HAP-1 (cell line): ENCODE measurements around the gene NUP62.
A peak's percentile ranks its signal among the peaks of the same experiment; 100 is the strongest.

Experiments used
- DNase-seq, 2 experiments: peaks; one replicate each; pipeline ENCODE4 v3.0.0-alpha.2; 2016 to 2020; ENCODE audit warnings: low spot score in 2 of 2
- H3K27me3 ChIP-seq: fragments of 250-450 bp; sonication (Bioruptor Pico); 2 replicates; pipeline ENCODE4 v1.5.1; 2020; ENCODE audit warnings: low read depth, mild to moderate bottlenecking, moderate library complexity
- H3K36me3 ChIP-seq: fragments of 250-450 bp; sonication (Bioruptor Pico); replicated peaks from 2 replicates; pipeline ENCODE4 v1.5.1; 2020; ENCODE audit warnings: mild to moderate bottlenecking
- H3K4me1 ChIP-seq: fragments of 250-450 bp; sonication (Bioruptor Pico); 2 replicates; pipeline ENCODE4 v1.5.1; 2020; ENCODE audit warnings: mild to moderate bottlenecking
- H3K4me3 ChIP-seq: fragments of 250-450 bp; sonication (Bioruptor Pico); 2 replicates; pipeline ENCODE4 v1.5.1; 2020; ENCODE audit warnings: mild to moderate bottlenecking, moderate library complexity
- H3K9me3 ChIP-seq: fragments of 250-450 bp; sonication (Bioruptor Pico); 2 replicates; pipeline ENCODE4 v1.5.1; 2020; ENCODE audit warnings: mild to moderate bottlenecking, moderate library complexity
- in situ Hi-C: fragments of 300-500 bp; cut with MboI; formaldehyde crosslinking; loops from 3 replicates; pipeline ENCODE4 v1.14.3; 2020; ENCODE audit warnings: low sequenced_read_pairs, inconsistent platforms, mixed read lengths

NUP62 gene

GRCh38 chr19:49894011-49894664 is 35.2 kb downstream of the NUP62 start:
- Histone ChIP-seq H3K27me3 (peaks cover 6% of the 10 kb centered on the region; the same call in 1 of the 2 replicates), H3K9me3 (no peaks in the 10 kb centered on the region), H3K4me3 (no peak overlapping the region), H3K36me3 (no peaks in the 10 kb centered on the region), H3K4me1 (no peaks in the 10 kb centered on the region)
- in situ Hi-C loops = no loop called here
- no peak for DNase-seq

- peaks cover 6% of the 10 kb centered on the region; the same call in 1 of the 2 replicates for H3K27me3 ChIP-seq
- no peaks in the 10 kb centered on the region for H3K4me1 ChIP-seq
- no peaks in the 10 kb centered on the region for H3K36me3 ChIP-seq
- in situ Hi-C loops = no loop called here
- H3K4me3 ChIP-seq = no peak overlapping the region
- H3K9me3 ChIP-seq = no peaks in the 10 kb centered on the region
- DNase-seq = no peak
Observed at GRCh38 chr19:49892716-49893115, 36.6 kb downstream of the NUP62 start.

DNA sequence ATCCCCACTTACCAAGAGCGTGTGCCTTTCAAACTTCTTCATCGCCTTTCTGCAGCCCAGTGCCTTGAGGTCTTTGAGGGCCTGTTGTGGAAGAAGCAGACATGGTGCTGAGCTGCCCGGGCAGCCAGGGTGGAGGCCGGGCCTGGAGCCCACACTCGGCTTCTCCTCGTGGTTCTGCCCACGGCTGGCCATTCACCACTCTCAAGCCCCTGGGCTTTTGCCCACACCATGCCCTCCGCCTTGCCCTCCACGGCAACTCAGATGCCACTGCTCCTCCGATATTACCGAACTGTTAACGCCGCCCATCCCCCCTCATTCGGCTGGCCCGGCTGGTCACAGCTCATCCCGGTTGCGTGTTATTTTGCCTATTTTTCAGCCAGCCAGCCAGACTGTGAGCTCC is 37.9 kb downstream of the NUP62 start:
- in situ Hi-C loops = no loop called here

GRCh38 chr19:49890349-49891311 is 38.7 kb downstream of the NUP62 start:
- in situ Hi-C loops = no loop called here
- Histone ChIP-seq H3K4me1 (no peaks in the 10 kb centered on the region), H3K36me3 (no peaks in the 10 kb centered on the region), H3K9me3 (no peaks in the 10 kb centered on the region), H3K4me3 (no peak overlapping the region), H3K27me3 (no peaks in the 10 kb centered on the region)
- DNase-seq = peak in 1 of 2 experiments; percentile 54

More for the DNA sequence above, 37.9 kb downstream of the NUP62 start:
- no peaks in the 10 kb centered on the region; the same call in 1 of the 2 replicates for H3K27me3 ChIP-seq
- no peaks in the 10 kb centered on the region for H3K36me3 ChIP-seq
- no peak for DNase-seq
- no peaks in the 10 kb centered on the region for H3K9me3 ChIP-seq
- H3K4me3 ChIP-seq = no peak overlapping the region
- H3K4me1 ChIP-seq = no peaks in the 10 kb centered on the region

DNA sequence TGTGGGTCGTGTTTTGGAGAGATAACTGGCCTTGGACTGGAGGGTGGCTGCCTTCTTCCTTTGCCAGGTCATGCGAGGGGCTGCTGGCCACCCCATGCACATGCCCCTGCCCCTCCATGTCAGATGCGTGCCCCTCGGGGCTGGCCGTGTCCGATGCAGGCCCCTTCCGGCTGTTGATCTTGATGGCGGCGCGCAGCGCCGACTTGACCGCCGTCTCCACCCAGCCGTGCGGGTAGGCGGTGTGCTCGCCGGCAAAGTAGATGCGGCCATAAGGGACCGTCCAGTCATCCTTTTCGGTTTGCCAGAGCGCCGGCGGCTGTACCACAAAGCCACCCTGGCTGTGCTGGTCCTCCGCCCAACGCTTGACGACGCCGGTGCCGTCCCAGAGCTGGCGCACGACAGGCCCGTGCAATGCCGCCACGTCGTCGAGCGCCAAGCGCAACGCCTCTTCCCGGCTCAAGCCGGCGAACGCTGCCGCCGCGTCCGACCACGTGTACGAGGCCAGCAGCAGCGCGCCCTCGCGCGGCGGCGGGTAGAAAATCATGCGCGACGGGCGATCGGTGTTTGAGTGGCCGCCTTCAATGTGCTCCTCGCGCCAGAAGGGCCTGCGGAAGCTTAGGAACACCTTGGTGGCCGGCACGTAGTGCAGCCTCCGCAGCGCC is 39.5 kb downstream of the NUP62 start:
- Histone ChIP-seq H3K4me1 (no peaks in the 10 kb centered on the region), H3K27me3 (no peaks in the 10 kb centered on the region), H3K9me3 (no peaks in the 10 kb centered on the region), H3K4me3 (no peak overlapping the region), H3K36me3 (peaks cover under 1% of the 10 kb centered on the region)
- DNase-seq = no peak
- in situ Hi-C loops = no loop called here

DNA sequence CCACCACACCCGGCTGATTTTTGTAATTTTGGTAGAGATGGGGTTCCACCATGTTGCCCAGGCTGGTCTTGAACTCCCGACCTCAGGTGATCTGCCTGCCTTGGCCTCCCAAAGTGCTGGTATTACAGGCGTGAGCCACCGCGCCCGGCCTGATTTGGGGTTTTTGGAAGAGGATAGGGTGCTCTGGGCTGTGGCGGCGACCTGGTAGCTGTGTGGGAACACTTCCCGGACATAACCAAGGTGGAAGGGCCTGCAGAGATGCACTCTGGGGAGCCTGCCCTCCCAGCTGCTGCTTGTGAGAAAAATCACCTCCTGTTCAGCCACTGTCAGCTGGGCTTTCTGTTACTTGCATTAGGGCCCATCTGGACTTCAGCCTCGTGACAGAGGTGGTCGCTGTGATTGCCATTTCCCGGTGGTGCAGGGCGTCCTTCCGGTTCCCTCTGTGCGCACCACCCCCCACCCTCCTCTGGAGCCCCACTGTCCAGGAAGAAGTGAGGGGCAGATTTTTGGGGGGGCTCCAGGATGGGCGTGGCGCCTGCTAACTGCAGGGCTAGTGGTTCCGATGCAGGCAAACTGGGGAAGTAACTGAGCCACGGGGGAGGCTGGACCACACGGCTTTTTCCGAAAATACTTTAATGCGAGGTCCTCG is 40.1 kb downstream of the NUP62 start:
- no peak for DNase-seq
- Histone ChIP-seq H3K4me3 (no peak overlapping the region), H3K27me3 (no peaks in the 10 kb centered on the region), H3K9me3 (no peaks in the 10 kb centered on the region), H3K36me3 (peaks cover 7% of the 10 kb centered on the region), H3K4me1 (no peaks in the 10 kb centered on the region)
- in situ Hi-C loops = no loop called here

DNA sequence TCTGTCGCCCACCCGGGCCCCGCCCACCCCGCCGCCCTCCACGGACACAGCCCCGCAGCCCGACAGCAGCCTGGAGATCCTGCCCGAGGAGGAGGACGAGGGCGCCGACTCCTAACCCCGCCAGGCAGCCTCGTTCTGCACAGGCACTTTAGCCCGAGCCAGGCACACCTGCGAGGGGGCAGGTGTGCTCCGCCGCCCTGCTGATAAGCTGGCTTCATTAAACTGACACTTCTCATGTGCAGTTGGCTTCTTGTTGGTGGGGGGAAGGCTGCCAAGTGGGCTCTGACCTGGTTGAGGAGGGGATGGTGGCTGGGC is 40.8 kb downstream of the NUP62 start:
- Histone ChIP-seq H3K27me3 (no peaks in the 10 kb centered on the region), H3K9me3 (no peaks in the 10 kb centered on the region), H3K36me3 (peaks cover 11% of the 10 kb centered on the region), H3K4me3 (no peak overlapping the region), H3K4me1 (no peaks in the 10 kb centered on the region)
- in situ Hi-C loops = no loop called here
- DNase-seq = no peak

GRCh38 chr19:49887665-49888509 is 41.4 kb downstream of the NUP62 start:
- Histone ChIP-seq H3K4me3 (no peak overlapping the region), H3K9me3 (no peaks in the 10 kb centered on the region), H3K4me1 (no peaks in the 10 kb centered on the region), H3K36me3 (peaks cover 15% of the 10 kb centered on the region), H3K27me3 (no peaks in the 10 kb centered on the region)
- DNase-seq = no peak
- in situ Hi-C loops = no loop called here

- DNase-seq = no peak
- no peaks in the 10 kb centered on the region for H3K4me1 ChIP-seq
- no peaks in the 10 kb centered on the region for H3K9me3 ChIP-seq
- in situ Hi-C loops = no loop called here
- H3K36me3 ChIP-seq = peaks cover 23% of the 10 kb centered on the region
- H3K27me3 ChIP-seq = no peaks in the 10 kb centered on the region
- H3K4me3 ChIP-seq = no peak overlapping the region
Observed at GRCh38 chr19:49887037-49887664, 42.2 kb downstream of the NUP62 start.

DNA sequence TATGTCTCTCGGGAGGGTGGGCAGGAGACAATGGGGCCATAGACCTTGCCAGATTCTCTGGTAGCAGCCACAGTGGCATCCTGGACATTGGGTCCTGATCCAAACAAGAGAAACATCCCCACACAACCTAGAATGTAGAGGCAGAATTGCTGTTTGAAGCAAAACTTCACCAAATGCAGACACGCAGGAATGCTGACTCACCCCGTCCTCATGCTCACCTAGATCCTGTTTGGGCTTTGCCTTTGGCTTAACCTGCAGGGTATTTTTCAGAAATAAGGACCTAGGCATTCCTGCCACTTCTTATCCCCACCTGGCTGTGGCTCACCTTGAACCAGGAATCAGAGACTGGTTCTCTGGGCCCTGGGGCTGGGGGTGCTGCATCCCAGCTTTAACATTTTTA is 44.5 kb downstream of the NUP62 start:
- DNase-seq = no peak
- Histone ChIP-seq H3K36me3 (peaks cover 42% of the 10 kb centered on the region), H3K4me3 (no peak overlapping the region), H3K9me3 (no peaks in the 10 kb centered on the region), H3K27me3 (no peaks in the 10 kb centered on the region), H3K4me1 (no peaks in the 10 kb centered on the region)
- in situ Hi-C loops = no loop called here

GRCh38 chr19:49884109-49884508 is 45.2 kb downstream of the NUP62 start:
- Histone ChIP-seq H3K9me3 (no peaks in the 10 kb centered on the region), H3K36me3 (peaks cover 42% of the 10 kb centered on the region), H3K27me3 (no peaks in the 10 kb centered on the region), H3K4me3 (no peak overlapping the region), H3K4me1 (no peaks in the 10 kb centered on the region)
- no peak for DNase-seq
- in situ Hi-C loops = no loop called here

GRCh38 chr19:49883094-49883493 is 46.2 kb downstream of the NUP62 start:
- H3K27me3 ChIP-seq = no peaks in the 10 kb centered on the region
- H3K9me3 ChIP-seq = no peaks in the 10 kb centered on the region
- H3K4me3 ChIP-seq = no peak overlapping the region
- no peak for DNase-seq
- in situ Hi-C loops = no loop called here
- H3K36me3 ChIP-seq = peaks cover 42% of the 10 kb centered on the region
- peaks cover 5% of the 10 kb centered on the region for H3K4me1 ChIP-seq
